Stimulated activated CD4-positive, alpha-beta T cell treated with anti-CD3 and anti-CD28 coated beads, Interleukin-12 subunit alpha, Interleukin-12 subunit beta, amount 100 ng/mL, for 48 hours (primary cell): ENCODE results near the gene TWSG1.
"Not testable (repeated sequence)": the region's sequence is repeated elsewhere in the genome, so short reads cannot be mapped to it uniquely, and the experiment has no call there.

Experiments used
- DNase-seq, 3 donors: peaks; one replicate each; pipeline ENCODE4 v3.0.0-alpha.2; 2020; ENCODE audit warnings: low read depth in 2 of 3, low spot score in 1 of 3

TWSG1 gene

DNA sequence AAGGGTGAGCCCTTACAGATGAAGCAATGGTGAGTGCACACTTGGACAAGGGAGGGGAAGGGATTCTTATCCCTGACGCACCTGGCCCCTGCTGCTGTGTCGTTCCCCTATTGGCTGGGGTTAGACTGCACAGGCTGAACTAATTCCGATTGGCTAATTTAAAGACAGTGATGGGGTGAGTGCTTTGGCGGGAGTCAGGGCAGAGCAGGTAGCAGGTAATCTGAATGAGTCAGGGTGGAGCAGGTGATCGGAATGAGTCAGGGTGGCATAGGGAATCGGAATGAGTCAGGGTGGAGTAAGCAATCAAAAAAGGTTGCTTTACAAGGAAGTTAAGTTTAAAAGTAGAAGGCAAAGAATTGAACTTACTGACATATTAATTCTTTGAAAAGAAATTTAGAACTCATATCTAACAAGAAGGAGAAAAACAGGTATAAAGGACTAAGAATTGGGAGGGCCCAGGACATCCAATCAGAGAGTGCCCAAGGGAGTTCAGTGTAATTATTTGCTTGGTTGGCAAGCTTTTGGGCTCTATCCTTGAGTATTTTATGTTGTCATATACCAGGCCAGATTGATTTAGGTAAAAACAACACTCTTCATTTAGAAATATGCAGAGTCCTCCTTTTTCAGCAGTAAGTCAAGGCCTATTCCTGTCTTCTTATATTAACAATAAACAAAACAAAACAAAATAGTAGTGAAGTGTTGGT, 88.4 kb downstream of the TWSG1 start:
- DNase-seq: no peak

DNA sequence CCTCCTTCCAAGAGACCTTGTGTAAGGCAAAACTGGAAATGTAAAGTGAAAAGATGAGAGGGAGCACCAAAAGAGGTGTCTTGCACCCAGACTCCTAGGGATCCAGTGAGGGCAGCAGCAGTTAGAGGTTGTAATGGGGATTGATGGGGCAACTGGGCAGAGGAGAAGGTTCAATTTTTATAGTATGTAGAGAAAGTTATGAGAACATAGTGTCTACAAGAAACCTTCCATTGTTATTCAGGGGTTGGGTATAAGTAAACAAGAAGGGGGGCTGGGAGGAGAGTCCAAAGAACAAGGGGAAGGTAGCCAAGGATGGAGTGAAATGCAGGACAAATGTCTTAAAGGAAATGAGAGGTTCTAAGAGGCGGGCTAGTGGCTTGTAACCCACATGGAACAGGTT, 89.1 kb downstream of the TWSG1 start:
- DNase-seq: not testable (repeated sequence)

DNA sequence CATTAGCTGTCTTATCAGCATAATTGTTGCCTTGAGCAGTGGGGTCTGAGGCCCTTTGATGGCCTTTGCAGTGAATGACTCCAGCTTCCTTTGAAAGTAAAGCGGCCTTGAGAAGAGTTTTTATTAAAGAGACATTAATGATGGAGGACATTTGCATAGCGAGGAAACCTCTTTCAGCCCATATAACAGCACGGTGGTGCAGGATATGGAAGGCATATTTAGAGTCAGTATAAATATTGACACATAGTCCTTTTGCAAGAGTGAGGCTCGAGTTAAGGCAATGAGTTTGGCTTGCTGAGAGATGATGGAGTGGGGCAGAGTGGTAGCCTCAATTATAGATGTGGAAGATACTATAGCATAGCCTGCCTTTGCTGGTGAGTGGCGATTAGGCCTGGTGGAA, 89.7 kb downstream of the TWSG1 start:
- DNase-seq: not testable (repeated sequence)

DNA sequence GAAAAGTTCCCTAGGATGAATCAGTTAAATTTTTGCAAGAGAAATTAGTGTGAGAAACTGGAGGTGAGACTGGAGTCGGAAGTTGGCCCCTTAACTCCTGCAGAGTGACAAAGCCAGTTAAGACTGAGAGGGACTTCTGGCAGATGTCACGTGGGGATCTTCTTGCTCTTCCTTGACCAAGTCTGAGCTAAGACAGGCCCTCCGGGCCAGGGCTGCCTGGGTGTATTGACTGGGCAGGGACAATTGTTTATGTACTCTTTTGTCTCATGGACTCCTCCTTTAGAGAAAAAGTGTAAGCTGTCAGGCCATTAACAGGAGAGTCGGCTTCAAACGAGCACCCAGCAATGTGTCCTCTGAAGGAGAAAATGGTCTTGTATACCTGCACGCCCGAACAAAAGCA, 92.2 kb downstream of the TWSG1 start:
- DNase-seq: no peak

DNA sequence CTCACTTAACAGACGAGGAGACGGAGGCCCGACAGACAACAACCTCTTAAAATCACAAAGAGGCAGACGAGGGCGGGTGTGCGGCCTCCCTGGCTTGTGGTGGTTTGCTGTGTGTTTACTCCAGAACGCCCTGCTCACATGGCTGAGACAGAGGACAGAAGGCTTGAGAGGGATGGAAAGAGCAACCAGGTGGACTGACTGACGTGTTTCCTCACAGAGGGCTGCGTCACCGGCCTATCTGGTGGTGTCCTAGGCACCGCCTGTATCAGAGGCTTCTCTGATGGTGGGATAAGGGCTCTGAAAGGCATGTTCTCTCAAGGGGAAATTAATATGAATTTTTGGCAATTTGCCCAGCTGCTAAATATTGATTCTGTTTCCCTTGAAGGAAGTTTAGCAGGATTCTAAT, 93.7 kb downstream of the TWSG1 start:
- no peak for DNase-seq

DNA sequence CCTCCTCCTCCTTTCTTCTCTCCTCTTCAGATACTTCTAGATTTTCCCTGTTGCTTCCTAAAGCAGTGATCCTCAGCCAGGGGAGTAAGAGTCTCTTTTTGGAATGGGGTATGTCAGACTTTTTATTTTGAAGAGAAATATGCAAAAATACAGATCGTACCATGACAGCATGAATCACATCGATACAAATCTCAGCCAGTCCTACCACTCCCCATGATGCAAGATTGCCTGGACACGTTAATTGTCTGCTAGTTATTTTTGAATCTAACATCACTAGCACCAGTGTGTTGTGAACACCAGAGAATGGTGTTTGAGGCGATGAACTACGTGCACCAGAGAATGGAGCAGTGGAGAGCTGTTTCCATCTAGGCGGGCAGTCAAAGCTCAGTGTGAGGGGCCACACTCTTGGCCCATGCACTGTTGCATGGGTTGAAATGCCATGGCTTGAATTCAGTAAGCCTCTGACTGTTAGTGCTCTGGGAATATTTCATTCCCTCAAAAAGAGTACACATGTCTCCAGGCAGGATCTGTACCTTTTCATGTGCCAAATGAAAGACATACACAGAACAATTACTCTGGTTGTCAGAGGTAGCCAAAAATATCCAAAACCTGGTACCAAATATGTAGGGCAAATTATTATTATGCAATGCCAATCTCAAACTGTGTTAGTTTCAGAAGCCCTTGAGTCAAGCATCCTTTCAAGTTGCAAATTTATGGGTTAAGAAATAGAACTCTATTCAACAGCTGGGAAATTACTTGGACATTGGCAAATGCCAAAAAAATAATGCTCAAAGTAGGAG, 94.5 kb downstream of the TWSG1 start:
- DNase-seq: no peak

DNA sequence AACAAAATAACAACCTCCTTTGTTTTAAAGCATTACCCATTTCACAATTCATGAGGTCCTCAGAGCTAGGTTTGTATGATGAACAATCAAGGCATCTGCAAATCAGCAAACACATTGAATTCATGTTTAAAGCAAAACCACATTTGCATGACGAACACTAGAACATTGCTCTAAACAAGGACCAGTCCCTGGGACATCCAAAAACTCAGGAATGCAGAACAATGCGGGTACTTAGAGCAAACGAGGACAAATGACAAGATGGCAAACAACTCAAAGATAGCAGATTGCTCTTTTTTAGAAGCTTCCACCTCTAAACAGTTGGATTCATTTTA, 95.1 kb downstream of the TWSG1 start:
- no peak for DNase-seq

DNA sequence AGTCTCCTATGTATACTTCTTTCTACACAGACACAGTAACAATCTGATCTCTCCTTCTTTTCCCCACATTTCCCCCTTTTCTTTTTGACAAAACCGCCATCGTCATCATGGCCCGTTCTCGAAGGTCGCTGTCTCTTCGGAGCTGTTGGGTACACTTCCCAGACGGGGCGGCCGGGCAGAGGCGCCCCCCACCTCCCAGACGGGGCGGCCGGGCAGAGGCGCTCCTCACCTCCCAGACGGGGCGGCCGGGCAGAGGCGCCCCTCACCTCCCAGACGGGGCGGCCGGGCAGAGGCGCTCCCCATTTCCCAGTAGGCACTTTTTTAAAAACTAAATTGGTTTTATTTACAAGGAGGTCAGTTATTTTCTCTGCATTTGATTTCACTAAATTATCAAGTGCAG, 95.7 kb downstream of the TWSG1 start:
- not testable (repeated sequence) for DNase-seq

DNA sequence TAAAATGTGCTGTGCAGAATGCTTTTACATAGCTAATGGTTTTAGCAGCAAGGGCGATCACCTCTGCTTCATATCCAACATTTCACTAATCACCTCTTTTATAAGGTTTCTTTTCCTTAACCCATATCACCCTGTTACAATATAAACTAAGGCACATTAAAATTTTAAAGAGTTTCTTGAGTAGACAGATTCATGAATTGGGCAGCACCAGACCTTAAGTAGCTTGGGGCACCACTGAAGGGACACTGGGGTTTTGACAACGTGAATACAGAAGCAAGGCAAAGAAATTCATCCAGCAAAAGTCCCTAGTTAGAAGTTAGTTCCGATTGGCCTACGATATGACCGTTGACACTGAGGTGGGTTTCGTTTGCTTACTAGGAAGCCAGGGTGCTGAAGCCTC, 96.7 kb downstream of the TWSG1 start:
- no peak for DNase-seq

DNA sequence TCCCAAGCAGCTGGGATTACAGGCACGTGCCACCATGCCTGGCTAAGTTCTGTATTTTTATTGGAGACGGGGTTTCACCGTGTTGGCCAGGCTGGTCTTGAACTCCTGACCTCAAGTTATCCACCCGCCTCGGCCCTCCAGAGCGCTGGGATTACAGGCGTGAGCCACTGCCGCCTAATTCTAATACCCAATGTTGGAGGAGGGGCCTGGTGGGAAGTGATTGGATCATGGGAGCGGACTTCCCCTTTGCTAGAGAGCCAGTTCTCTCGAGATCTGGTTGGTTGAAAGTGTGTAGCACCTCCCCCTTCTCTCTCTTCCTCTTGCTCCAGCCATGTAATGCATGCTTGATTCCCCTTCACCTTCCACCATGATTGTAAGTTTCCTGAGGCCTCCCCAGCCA, 98.5 kb downstream of the TWSG1 start:
- not testable (repeated sequence) for DNase-seq

DNA sequence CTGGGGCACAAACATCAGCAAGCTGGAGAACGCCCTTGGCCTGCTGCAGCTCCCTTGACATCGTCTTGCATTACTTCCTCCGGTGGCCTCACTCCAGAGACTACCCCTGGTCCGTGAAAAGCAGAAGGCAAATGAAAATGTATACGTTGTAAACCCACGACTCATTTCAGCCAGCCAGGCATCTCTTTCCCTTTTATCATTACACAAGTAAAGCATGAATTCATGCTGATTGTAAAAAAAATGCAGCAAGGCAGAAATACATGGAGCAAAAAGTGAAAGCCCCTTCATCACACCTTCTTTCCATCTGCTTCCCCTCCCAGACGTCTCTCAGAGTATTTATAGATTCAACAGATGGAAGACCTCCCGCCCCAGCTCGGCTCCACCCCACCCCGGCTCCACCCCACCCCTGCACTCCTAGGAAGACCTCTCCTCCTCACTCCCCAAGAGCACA, 99.1 kb downstream of the TWSG1 start:
- no peak for DNase-seq

DNA sequence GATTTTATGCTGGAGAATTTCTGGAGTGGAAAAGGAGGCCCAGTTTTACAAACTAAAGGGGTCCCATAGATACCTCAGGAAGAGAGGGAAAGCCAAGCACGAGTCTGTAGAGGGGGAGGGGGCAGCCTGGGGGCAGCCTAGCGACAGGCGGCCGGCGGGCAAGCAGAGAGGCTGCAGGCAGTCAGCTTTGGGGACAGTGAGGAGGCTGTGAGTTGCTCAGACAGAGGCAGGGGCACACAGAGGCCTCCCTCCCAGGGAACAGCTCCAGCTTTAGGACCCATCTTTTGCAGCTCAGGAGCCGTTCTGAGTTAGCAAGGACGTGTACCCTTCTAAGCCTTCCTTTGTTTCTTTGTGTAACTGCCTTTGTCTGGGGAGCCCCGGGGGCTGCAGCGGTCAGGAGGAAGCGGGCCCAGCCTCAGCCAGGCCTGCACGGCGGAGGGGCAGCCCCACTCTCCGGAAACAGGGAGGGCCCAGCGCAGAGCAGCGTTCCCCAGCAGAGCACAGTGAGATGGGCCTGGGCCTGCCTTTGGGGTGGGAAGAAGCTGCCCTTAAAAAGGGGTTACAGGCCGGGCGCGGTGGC, 99.6 kb downstream of the TWSG1 start:
- no peak for DNase-seq

DNA sequence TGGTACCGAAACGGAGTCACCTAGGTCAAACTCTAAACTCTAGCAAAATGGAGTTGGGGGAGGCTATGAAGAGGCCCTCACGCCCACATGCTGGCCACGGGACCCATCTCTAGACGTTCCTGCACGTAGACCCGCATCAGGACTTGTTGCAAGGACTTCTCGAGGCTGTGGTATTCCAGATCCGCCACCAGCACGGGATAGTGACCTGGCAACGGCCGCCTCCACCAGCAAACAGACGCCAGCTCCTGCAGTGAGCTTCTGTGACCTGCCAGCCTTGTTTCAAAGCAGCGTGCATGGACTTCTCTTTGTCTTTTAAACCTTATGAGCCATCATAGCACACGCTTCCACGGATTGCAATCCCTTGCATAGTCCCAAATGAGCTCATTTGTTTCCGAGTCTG, 100.5 kb downstream of the TWSG1 start:
- no peak for DNase-seq

DNA sequence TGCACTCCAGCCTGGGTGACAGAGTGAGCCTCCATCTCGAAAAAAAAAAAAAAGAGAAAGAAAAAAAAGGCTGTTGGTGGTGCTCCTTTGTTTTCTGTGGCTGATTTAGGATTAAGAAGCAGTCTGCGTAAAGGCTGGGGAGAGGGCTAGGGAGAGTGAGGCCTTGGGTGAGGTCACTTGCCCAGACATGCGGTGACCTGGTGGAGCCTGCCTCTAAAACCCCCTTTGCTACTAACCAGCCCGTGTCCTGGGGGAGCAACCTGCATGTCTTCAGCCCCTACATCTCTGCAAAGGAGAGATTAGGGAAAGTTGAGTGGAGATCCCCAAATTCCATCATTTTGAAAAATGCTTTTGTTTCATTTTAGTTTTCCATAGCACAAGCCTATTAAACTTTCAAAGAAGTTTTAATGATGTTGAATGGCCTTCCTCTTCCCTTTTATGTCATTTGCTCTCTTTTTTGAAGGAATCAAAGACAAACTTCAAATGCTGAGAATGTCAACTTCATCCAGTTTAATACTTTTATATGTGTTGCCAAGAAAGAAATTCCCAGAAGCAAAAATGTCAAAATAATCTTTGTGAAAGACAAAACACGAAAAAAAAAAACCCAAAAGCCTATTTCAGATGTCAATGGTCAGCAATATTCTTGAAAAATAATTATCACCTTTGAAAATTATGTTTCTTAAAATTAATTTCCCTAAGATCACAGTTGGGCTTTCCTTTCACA, 101.8 kb downstream of the TWSG1 start:
- DNase-seq: no peak

DNA sequence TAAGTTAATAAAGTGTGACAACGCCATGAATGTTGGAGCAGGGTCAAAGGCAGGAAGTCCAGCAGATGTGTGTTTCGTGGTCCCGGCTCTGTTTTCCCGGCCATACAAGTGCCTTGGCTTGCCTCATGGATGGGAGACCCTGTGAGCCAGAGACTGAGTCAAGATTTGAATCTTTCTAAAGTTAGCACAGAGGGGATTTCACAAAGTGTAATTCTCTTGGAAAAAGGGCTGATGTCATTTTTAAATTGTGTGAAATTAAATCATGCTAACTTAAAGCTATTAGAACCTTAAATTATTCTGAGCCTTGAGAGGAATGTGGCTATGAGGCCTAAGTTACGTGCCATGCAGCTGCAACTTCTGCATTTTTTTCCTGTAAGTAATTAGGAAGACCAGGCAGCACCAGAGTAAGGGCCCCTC, 102.5 kb downstream of the TWSG1 start:
- no peak for DNase-seq

DNA sequence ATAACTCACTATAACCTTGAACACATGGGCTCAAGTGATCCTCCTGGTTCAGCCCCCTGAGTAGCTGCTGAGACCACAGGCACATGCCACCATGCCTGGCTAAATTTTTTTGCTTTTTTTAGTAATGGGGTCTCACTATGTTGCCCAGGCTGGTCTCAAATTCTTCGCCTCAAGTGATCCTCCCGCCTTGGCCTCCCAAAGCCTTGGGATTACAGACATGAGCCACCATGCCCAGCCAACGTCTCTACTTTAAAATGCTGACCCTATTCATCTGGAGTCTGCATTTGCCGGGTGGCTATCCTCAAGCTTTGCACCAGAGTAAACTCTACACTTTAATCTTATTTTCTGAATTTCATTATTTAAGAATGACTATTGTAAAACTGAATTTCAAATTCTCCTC, 103.1 kb downstream of the TWSG1 start:
- no peak for DNase-seq

DNA sequence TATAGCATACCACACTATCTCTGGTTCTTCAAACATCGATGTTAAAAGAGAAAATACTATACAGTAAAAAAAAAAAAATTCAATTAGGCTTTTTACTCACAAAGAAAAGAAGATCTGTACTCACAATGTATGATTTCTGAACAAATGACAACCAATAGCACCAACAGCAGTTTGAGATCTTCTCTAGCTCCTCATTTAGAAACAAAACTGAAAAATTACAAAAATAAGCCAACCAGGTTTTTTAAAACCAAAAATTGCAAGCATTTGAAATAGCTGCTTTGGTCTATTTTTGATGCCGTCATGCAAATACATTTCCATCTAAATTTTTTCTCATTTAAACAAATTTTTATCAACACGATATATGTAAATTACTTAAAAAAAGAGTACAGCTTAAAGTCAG, 106.5 kb downstream of the TWSG1 start:
- DNase-seq: no peak

DNA sequence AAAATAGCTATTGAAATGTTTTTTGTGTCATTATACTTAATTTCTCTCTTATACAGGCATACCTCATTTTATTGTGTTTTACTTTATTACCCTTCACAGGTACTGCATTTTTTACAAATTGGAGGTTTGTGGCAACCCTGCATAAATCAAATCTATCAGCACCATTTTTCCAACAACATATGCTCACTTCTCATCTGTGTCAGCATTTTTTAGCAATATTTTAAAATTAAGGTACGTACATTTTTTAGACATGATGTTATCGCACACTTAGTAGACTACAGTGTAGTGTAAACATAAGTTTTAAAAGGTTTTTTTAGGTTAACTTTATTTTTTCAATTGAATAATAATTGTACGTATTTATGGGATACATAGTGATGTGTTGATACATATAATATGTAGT, 110.0 kb downstream of the TWSG1 start:
- DNase-seq: no peak

DNA sequence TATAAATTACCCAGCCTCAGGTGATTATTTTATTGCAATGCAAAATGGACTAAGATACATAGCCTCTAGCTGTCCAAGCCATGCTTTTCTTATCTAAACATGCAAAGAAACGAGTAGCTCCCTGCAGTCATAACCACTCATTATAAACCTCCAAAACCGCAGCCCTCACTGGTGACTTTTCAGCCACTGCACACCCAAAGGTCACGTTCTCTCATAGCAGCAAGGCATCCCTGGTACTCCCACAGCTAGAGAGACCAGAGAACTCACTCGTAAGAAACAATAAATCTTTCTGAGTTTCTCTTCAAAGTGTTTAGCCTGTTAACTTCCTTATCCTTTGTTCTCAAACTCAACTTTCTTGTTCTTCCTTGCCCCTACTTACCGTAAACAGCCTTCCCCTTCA, 112.3 kb downstream of the TWSG1 start:
- no peak for DNase-seq

DNA sequence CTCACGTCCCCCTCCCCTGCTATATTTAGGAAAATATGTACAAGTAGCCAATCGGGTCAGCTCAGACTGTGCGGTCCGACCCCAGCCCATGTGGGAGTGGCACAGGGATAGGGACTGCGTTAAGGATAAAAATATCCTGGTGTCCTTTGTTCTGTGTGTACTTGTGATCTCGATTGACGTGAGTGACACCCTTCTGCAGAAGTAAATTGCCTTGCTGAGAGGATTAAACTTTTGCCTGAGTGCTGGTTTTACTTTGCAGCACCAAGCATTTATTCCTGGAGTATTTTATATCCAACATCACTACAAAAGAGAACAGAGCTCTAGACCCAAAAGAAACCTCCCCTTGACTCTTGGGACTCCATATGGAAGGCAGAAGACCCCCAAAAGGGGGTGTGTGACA, 112.8 kb downstream of the TWSG1 start:
- no peak for DNase-seq

DNA sequence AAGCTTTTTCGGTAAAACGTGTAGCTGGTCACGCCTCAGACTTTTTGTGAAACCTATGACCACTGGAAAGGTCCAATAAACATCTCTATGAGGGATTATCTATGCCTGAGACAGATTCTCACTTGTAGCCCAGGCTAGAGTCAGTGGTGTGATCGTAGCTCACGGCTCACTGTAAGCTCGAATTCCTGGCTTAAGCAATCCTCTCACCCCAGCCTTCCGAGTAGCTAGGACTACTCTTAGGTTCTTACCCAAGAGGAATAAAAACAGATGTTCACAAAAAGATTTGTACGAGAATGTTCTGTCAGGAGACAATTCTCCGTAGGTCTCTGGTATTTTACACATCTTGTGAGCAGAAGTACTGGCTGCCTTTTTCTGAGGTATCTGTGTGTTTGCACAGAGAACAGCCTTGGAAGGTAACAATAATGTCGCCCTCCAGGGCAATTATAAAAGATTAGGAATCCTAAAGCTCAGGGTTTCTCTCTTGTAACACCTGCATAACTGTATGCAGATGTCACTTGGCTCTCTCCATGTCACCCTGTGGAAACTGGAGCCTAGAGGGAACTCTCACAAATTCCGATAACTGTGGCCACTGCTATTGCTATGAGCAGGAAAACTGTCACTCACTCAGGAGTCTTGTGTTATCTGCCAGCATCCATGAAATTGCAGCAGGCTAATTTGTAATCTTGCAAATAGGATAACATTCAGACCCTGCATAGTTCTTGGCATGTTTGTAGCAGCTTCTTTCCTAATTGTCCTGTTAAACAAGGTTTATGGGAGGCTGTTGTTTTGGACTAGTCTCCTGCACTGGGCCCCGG, 115.2 kb downstream of the TWSG1 start:
- DNase-seq: no peak
